Medulla oblongata (tissue), 1 donor: ENCODE measurements around the gene LETM1.
A peak's percentile ranks its signal among the peaks of the same experiment; 100 is the strongest.

Experiments used
- DNase-seq: peaks from one replicate; pipeline ENCODE4 v3.0.0-alpha.2; 2015; ENCODE audit errors: extremely low spot score

Gene LETM1

GRCh38 chr4:1856071-1856942, at the start of gene LETM1:
TSS of gene LETM1 (minus strand) at chr4:1856156. CDS start at chr4:1855950, 206 bp downstream.
- peak; percentile 96 for DNase-seq

GRCh38 chr4:1904042-1904441, 48.1 kb upstream of the LETM1 start:
- DNase-seq = no peak

GRCh38 chr4:1903035-1903434, 47.1 kb upstream of the LETM1 start:
- no peak for DNase-seq

- no peak for DNase-seq
Observed at GRCh38 chr4:1902243-1902642, 46.3 kb upstream of the LETM1 start.

GRCh38 chr4:1901127-1901526, 45.2 kb upstream of the LETM1 start:
- DNase-seq = no peak

- no peak for DNase-seq
Observed at GRCh38 chr4:1900624-1901023, 44.7 kb upstream of the LETM1 start.

GRCh38 chr4:1900087-1900433, 44.1 kb upstream of the LETM1 start:
- DNase-seq = no peak

GRCh38 chr4:1899149-1900086, 43.5 kb upstream of the LETM1 start:
- DNase-seq = peak; percentile 85

GRCh38 chr4:1898681-1899080, 42.7 kb upstream of the LETM1 start:
- no peak for DNase-seq

- DNase-seq = no peak
Observed at GRCh38 chr4:1898007-1898406, 42.1 kb upstream of the LETM1 start.

GRCh38 chr4:1896658-1896991, 40.7 kb upstream of the LETM1 start:
- DNase-seq = no peak

- no peak for DNase-seq
Observed at GRCh38 chr4:1895971-1896657, 40.2 kb upstream of the LETM1 start.

GRCh38 chr4:1890979-1891570, 35.1 kb upstream of the LETM1 start:
- no peak for DNase-seq

GRCh38 chr4:1887052-1887451, 31.1 kb upstream of the LETM1 start:
- DNase-seq = no peak

GRCh38 chr4:1885414-1885813, 29.5 kb upstream of the LETM1 start:
- DNase-seq = no peak

GRCh38 chr4:1883583-1883982, 27.6 kb upstream of the LETM1 start:
- no peak for DNase-seq

- DNase-seq = no peak
Observed at GRCh38 chr4:1882850-1883271, 26.9 kb upstream of the LETM1 start.

- no peak for DNase-seq
Observed at GRCh38 chr4:1880332-1880731, 24.4 kb upstream of the LETM1 start.

GRCh38 chr4:1879485-1879884, 23.5 kb upstream of the LETM1 start:
- DNase-seq = no peak

- DNase-seq = no peak
Observed at GRCh38 chr4:1874201-1874600, 18.2 kb upstream of the LETM1 start.

GRCh38 chr4:1873776-1874175, 17.8 kb upstream of the LETM1 start:
- DNase-seq = no peak

- DNase-seq = no peak
Observed at GRCh38 chr4:1873291-1873690, 17.3 kb upstream of the LETM1 start.
